Tibial nerve (tissue), 4 donors: ENCODE measurements around the gene CSAD. TPM values are rescaled to one million over a fixed set of nuclear protein-coding genes. Genes with fewer than 3 reads are reported as not detected.

Source experiments
- DNase-seq, 2 donors: peaks; one replicate each; pipeline ENCODE4 v3.0.0-alpha.2; 2019; ENCODE audit warnings: low spot score in 2 of 2
- H3K27ac ChIP-seq, 4 donors: fragments of 200-600 bp; sonication (generic) in 3 of 4; one replicate each; pipeline ENCODE4 v1.5.1; 2017 to 2019; ENCODE audit warnings: mild to moderate bottlenecking in 1 of 4
- H3K27me3 ChIP-seq, 2 donors: fragments of 200-600 bp; sonication (generic) in 1 of 2; one replicate each; pipeline versions ENCODE4 v1.5.1 to v1.6.0; 2017 to 2019
- H3K36me3 ChIP-seq, 3 donors: fragments of 200-600 bp; sonication (generic); one replicate each; pipeline ENCODE4 v1.5.1; 2018 to 2019
- H3K4me1 ChIP-seq, 4 donors: fragments of 200-600 bp; sonication (generic) in 3 of 4; one replicate each; pipeline ENCODE4 v1.5.1; 2017 to 2019
- H3K4me3 ChIP-seq, 4 donors: fragments of 200-600 bp; sonication (generic) in 3 of 4; one replicate each; pipeline ENCODE4 v1.5.1; 2017 to 2019; ENCODE audit warnings: mild to moderate bottlenecking in 1 of 4, moderate library complexity in 1 of 4
- H3K9me3 ChIP-seq, 4 donors: fragments of 200-600 bp; sonication (generic) in 3 of 4; one replicate each; pipeline ENCODE4 v1.5.1; 2017 to 2019
- CTCF ChIP-seq, 5 experiments: fragments of 200-600 bp in 3 of 5; fragments of 450-650 bp in 2 of 5; sonication (generic) in 3 of 5; IDR thresholded peaks; one replicate each; pipeline ENCODE4 v1.5.1; 2016 to 2019; ENCODE audit warnings: antibody characterized with exemption in 5 of 5, mild to moderate bottlenecking in 3 of 5, moderate library complexity in 2 of 5
- EP300 ChIP-seq, 2 donors: sonication (generic); formaldehyde crosslinking; IDR thresholded peaks; one replicate each; pipeline ENCODE4 v1.6.1; 2017; ENCODE audit warnings: antibody characterized with exemption in 2 of 2, mild to moderate bottlenecking in 1 of 2
- POLR2A ChIP-seq, 2 donors: fragments of 450-650 bp; IDR thresholded peaks; one replicate each; pipeline ENCODE4 v1.6.1; 2017; ENCODE audit warnings: antibody characterized with exemption in 2 of 2, mild to moderate bottlenecking in 2 of 2, moderate library complexity in 2 of 2
- WGBS, 2 donors: methylation state at CpG; one replicate each; pipeline ENCODE4 v1.1.5; 2018; 5-methylcytosine and 5-hydroxymethylcytosine counted together
- total RNA-seq, 4 donors: library from RNA; depleted of rRNA; stranded (reverse); fragments of >200 nt; gene quantifications; one replicate each; pipeline ENCODE4 v1.1.0, GENCODE V29; 2016

The CSAD gene
- total RNA-seq, 4 donors from 2014 or later = 52.4 to 90.6 (median 78.7) TPM

DNA sequence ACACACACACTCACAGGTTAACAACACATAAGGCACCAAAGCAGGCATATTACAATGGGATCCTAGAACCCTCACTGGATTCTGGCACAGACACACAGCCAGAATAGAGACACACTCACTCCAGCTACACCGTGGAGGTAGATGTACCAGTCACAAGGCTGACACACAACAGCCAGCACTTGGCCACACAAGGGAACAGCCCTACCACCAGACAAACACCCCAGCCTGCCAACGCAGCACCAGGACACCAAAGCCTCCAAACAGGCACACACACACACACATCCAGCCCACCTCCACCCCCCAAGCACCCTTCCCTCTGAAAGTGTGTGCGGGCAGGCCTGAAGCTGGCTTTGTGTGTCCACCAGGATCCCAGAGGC is 37.2 kb upstream of the CSAD start:
- H3K9me3 ChIP-seq = no peaks in the 10 kb centered on the region
- TF ChIP-seq POLR2A (IDR thresholded peaks at IDR 0.05) (no peak), EP300 (IDR thresholded peaks at IDR 0.05) (no peak), CTCF (IDR thresholded peaks at IDR 0.05) (no peak)
- WGBS, 2 donors = 24 to 45% methylated on average over 3 of the region's 3 CpGs
- H3K36me3 ChIP-seq = peaks cover 0 to 29% (median 0%) of the 10 kb centered on the region in 3 donors
- peaks cover 0 to 72% (median 41%) of the 10 kb centered on the region in 4 donors for H3K4me1 ChIP-seq
- DNase-seq = no peak
- no peaks in the 10 kb centered on the region for H3K27me3 ChIP-seq
- peak overlapping the region; percentile 92 to 100 (median 96) for H3K27ac ChIP-seq
- peak overlapping the region; percentile 53 to 78 (median 68) for H3K4me3 ChIP-seq

GRCh38 chr12:53217051-53217930 is 36.6 kb upstream of the CSAD start:
- H3K4me1 ChIP-seq = peaks cover 0 to 65% (median 34%) of the 10 kb centered on the region in 4 donors
- H3K4me3 ChIP-seq = peak overlapping the region; percentile 53 to 78 (median 68)
- 27 to 33% methylated on average over 17 to 19 of the region's 19 CpGs for WGBS, 2 donors
- peaks cover 0 to 35% (median 0%) of the 10 kb centered on the region in 3 donors for H3K36me3 ChIP-seq
- DNase-seq = no peak
- no peaks in the 10 kb centered on the region for H3K9me3 ChIP-seq
- H3K27ac ChIP-seq = peak overlapping the region; percentile 92 to 100 (median 96)
- no peak for TF ChIP-seq POLR2A (IDR thresholded peaks at IDR 0.05)
- no peak for TF ChIP-seq CTCF (IDR thresholded peaks at IDR 0.05)
- peak in 1 of 2 donors; percentile 51 for TF ChIP-seq EP300 (IDR thresholded peaks at IDR 0.05)
- H3K27me3 ChIP-seq = no peaks in the 10 kb centered on the region

DNA sequence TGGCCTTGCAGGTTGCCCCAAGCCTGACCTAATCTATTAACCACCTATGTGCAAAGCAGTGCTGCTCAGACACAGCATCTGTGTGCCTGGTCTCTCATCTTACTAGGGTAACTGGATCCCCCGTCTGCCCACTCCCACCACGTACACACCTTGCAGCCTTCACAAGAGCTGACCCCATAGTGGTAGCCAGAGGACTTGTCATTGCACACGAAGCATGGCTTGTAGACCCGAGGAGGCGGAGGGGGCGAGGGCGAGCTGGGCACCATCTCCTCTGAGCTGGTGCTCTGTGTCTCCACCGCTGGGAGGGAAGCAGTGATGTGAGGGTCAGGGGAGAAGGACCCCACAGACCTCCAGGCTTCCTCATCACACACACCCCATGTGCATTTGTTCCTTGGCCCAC is 34.8 kb upstream of the CSAD start:
- DNase-seq = no peak
- H3K4me1 ChIP-seq = peaks cover 0 to 60% (median 29%) of the 10 kb centered on the region in 4 donors
- H3K27me3 ChIP-seq = no peaks in the 10 kb centered on the region
- no peaks in the 10 kb centered on the region for H3K9me3 ChIP-seq
- no peak for TF ChIP-seq POLR2A (IDR thresholded peaks at IDR 0.05)
- no peak for TF ChIP-seq CTCF (IDR thresholded peaks at IDR 0.05)
- TF ChIP-seq EP300 (IDR thresholded peaks at IDR 0.05) = no peak
- peak overlapping the region in 3 of 4 donors; percentile 9 to 62 (median 41) for H3K27ac ChIP-seq
- peaks cover 0 to 53% (median 4%) of the 10 kb centered on the region in 3 donors for H3K36me3 ChIP-seq
- 67 to 72% methylated on average over 8 of the region's 8 CpGs for WGBS, 2 donors
- no peak overlapping the region for H3K4me3 ChIP-seq

- Histone ChIP-seq H3K4me1 (peaks cover 0 to 60% (median 29%) of the 10 kb centered on the region in 4 donors), H3K27ac (peak overlapping the region in 3 of 4 donors; percentile 9 to 62 (median 41)), H3K9me3 (no peaks in the 10 kb centered on the region), H3K27me3 (no peaks in the 10 kb centered on the region), H3K4me3 (no peak overlapping the region), H3K36me3 (peaks cover 0 to 59% (median 4%) of the 10 kb centered on the region in 3 donors)
- 51 to 63% methylated on average over 12 of the region's 12 CpGs for WGBS, 2 donors
- no peak for TF ChIP-seq POLR2A (IDR thresholded peaks at IDR 0.05)
- no peak for TF ChIP-seq CTCF (IDR thresholded peaks at IDR 0.05)
- TF ChIP-seq EP300 (IDR thresholded peaks at IDR 0.05) = no peak
- DNase-seq = no peak
Observed at GRCh38 chr12:53214687-53215455, 34.1 kb upstream of the CSAD start.
